GM18861 (cell line): Measurements from ENCODE around the gene AQP7.
"Not testable (repeated sequence)": the region's sequence is repeated elsewhere in the genome, so short reads cannot be mapped to it uniquely, and the experiment has no call there.

ENCODE experiments used
- ATAC-seq: cut with Tn5 transposase; IDR thresholded peaks from one replicate; pipeline ENCODE4 v1.9.1; 2021; ENCODE audit not compliant: unreplicated experiment

AQP7 gene

GRCh38 chr9:33402371-33402770 is at the start of gene AQP7:
TSS of gene AQP7 (minus strand) at chr9:33402568. CDS start at chr9:33401262, 1,306 bp downstream.
- not testable (repeated sequence) for ATAC-seq

- no peak for ATAC-seq
These were observed 48.3 kb upstream of the AQP7 start for GRCh38 chr9:33450621-33451146.

- no peak for ATAC-seq
These were observed 47.3 kb upstream of the AQP7 start for GRCh38 chr9:33449715-33450114.

DNA sequence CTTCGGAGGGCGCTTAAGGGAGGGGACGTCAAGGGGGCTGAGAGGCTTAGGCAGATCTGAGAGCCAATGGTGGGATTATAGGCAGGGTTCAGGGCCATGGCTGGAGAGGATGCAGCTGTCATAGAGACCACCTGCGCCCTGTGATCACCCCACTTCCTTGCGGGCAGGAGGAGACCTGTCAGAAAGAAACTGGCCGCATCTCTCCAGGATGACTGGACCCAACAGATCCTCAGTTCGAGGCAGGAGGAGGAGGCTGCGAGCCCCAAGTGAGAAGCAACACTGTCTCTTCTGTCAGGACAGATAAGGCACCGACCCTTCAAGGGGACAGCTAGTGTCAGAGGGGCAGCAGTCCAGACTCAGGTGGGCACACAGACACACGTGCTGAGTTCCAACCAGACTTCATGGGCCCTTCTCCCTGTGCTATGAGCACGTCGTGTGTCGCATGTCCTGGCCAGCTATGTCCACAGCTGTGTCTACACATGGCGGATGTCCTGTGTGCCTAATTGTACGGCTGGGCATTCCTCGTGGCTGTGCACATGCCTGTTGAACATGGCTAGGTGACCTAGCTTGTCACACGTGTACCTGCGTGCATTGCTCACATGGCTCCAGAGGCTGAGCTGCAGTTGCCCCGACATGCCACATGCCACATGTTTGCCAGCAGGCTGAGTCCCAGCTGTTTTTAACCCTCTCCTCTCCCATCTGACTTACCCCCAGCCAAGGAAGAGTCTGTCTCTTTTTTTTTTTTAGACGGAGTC is 45.6 kb upstream of the AQP7 start:
- ATAC-seq = no peak

GRCh38 chr9:33446946-33447798 is 44.8 kb upstream of the AQP7 start, which contains the start of gene AQP3:
TSS of gene AQP3 (minus strand) at chr9:33447593. CDS start at chr9:33447530, 63 bp downstream.
- ATAC-seq = no peak

GRCh38 chr9:33446240-33446945 is 44.0 kb upstream of the AQP7 start:
- ATAC-seq = peak; percentile 92

DNA sequence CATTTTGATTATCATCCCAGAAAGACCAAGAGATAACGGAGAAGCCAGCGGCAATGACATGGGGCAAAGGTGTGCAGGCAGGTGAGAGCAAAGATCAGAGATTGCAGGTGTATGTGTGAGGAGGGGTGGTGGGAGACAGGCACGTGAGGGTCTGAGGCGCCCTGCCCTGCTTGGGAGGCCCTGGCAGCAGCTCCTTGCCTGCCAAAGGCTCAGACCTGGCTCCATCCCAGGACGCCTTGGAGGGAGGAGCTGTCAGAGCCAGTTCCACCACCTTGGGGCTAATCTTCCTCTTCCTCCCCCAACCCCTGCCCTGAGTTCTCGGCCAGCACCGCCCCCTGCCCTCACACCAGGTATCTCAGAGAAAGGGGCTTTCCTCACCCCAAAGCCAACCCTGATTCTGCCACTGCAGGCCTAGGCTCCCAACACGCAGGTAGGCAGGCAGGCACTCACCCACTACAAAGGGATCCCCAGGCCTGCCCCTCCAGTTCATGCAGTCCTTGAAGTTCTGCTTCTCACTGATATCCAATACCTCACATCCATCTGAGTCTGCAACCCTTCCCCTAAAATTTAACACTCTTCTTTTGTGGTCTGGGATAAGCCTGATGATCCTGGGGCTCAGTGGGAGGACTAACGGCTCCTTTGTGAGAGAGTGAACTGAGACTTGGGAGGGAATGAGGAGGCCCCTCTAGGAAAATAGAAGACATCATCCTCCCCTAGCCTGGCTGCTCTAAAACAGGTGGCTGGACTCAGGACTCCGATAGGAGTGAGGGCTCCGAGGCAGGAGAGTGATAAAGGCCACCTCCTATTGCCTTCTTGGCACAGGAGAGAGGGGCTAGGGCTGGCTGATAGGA is 43.2 kb upstream of the AQP7 start:
- no peak for ATAC-seq

DNA sequence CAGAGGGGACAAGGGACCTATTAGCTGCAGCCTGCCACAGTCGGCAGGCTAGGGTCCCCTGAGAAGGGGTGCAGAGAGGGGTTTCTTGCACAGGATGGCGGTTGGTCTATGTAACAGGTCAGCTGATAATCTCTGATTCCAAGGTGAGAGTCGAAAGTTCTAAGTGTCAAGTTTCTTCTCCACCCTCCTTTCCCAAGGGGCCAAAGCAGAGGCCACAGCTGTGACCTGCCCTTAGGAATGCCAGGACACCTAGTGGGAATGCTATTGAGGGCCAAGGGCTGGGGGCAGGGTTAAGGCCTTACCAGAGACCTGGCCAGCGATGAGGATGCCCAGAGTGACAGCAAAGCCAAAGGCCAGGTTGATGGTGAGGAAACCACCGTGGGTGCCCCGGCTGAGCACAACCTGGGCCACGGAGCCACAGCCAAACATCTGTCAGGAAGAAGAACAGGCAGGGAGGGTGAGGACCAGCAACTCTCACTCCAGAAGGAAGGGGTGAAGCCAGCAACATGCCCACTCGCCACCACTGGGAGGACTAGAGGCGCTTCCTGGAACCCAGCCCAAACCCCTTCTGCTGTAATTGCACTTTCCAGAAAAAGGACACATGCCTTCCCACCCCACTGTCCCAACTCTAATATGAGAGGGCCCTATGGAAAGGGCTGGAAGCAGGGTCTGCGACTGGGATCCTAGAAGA is 41.2 kb upstream of the AQP7 start:
- no peak for ATAC-seq

DNA sequence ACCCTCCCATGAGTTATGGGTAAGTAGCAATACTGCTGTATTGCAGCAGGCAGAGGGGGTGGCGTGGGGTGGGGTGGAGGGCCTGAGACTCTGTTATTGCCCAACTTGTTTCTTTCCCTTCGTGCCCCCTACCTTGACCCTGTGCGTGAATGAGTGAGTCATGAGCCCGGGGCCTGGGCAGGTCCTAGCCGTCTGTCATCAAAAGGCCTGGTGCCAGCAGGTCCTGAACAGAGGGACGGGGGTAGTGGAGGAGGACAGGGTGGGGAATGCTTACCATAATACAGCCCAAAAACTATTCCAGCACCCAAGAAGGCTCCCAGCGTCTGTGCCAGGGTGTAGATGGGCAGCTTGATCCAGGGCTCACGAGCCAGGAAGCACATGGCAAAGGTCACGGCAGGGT is 40.7 kb upstream of the AQP7 start:
- ATAC-seq = no peak

- ATAC-seq = no peak
These were observed 39.8 kb upstream of the AQP7 start for GRCh38 chr9:33442125-33442524.

- no peak for ATAC-seq
These were observed 38.2 kb upstream of the AQP7 start for GRCh38 chr9:33440609-33441008.

GRCh38 chr9:33440204-33440603 is 37.8 kb upstream of the AQP7 start:
- no peak for ATAC-seq

GRCh38 chr9:33439731-33440130 is 37.4 kb upstream of the AQP7 start:
- ATAC-seq = no peak

DNA sequence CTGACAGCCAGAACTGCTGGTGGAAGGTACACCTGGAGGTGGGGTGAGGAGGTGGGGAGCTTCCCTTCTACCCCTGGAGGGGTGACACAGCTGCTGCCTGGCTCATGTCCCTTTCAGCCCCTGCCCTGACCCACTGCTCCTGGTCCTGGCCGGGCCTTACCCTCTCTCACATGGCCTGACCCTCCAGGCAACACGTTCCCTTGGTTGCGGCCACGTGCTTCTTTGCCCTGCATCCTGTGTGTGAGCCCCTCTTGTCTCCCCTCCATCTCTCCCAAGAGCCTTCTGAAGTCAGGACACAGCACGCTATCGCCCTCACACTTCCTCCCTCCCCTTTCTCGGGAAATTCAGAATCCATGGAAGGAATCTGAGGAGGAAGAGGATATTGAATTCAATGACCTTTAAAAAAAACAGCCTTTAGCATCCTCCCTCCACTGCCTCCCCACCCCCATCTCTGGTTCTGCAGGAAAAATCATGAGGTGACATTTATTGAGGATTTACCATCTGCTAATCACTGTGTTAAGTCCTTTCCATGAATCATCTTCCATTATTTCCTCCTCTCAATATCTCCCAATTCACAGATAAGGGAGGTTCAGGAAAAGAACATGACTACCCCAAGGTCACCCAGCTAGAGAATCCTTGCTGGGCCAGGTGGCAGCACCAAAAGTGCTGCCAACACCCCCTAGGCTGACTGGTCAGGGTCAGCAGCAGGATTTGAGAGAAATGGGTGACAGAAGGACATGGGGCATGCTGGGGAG is 36.7 kb upstream of the AQP7 start:
- no peak for ATAC-seq

GRCh38 chr9:33437898-33438297 is 35.5 kb upstream of the AQP7 start:
- ATAC-seq = no peak

- ATAC-seq = no peak
These were observed 34.8 kb upstream of the AQP7 start for GRCh38 chr9:33437205-33437604.

- ATAC-seq = no peak
These were observed 34.1 kb upstream of the AQP7 start for GRCh38 chr9:33436445-33436844.

- ATAC-seq = no peak
These were observed 33.5 kb upstream of the AQP7 start for GRCh38 chr9:33435821-33436277.
